Fibroblast of skin of left biceps (primary cell): ENCODE data around the gene FAM110D.

ENCODE experiments used
- DNase-seq, 2 experiments: peaks; one replicate each; pipeline ENCODE4 v3.0.0-alpha.2; 2013; ENCODE audit warnings: low read depth in 2 of 2

Gene FAM110D

DNA sequence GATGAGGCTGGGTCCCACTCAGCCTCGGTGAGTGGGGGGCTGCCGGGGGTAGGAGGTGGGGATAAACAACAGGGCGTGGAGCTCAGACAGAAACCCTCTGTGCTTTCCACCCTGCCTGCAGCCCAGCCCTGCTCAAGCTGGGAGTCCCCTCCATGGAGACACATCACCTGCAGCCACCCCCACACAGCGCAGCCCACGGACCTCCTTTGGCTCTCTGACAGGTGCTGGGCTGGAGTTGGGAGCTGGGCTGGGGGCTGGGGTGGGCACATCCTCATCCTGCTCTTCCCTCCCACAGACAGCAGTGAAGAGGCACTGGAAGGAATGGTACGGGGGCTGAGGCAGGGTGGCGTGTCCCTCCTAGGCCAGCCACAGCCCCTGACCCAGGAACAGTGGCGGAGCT, 29.6 kb downstream of the FAM110D start:
- no peak for DNase-seq

- DNase-seq, result no peak
These were observed 30.5 kb downstream of the FAM110D start for GRCh38 chr1:26189331-26189730.

DNA sequence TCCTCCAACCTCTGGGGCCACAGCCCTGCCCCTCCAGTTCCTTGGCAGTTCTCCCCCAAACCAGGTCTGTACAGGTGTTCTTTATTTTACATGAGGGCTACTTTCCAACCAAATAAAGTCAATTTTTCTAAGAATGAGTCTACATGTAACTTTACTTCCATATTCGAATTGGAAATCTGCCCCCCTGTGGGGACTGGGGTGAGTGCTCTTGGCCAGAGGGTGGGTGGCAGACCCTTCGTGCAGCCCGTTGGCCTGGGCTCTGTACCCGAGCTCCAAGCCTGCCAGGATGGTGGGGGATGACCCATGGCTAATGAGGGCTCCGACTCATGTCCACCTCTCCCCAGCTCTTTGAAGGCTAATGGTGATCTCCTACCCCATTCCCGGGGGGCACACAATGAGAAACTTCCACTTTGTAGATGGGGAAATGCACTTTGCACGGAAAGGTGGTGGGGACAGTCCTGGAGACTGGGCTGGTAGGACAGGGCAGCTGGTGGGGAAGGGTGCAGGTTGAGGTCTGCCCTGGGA, 30.9 kb downstream of the FAM110D start:
- no peak for DNase-seq

DNA sequence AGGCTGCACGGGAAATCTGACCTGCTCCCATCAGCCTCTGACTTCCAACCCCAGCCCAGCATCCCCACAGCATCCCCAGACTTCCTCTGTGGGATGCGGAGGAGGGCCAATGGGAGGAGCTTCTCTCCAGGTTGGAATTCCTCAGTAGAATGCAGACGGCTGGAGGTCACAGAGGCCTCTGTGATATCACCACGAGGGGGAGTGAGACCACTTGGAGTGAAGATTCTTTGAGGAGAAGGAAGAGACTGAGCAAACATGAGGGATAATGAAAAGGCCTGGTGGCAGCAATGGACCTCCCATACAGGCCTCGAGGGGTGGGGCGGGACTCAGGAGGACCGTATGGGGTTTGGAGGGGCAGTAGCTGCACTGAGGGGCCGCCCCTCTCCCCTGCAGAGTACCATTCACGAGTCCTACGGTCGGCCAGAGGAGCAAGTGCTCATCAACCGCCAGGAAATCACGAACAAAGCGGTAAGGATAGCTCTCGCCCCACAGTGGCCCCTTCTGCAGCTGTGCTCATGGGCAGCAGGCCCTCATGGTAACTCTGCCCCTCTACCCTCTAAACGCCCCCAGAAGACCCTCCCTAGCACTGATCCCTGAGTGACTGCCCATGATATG, 31.6 kb downstream of the FAM110D start, which contains the start of gene CATSPER4:
Gene CATSPER4 (plus strand): TSS at position 230 of the 615 bp plus-strand sequence. CDS start 26 bp downstream, at position 256.
- DNase-seq, result no peak

GRCh38 chr1:26191739-26192138, 32.9 kb downstream of the FAM110D start:
- no peak for DNase-seq

GRCh38 chr1:26195805-26196204, 36.9 kb downstream of the FAM110D start:
- no peak for DNase-seq

GRCh38 chr1:26197301-26197700, 38.4 kb downstream of the FAM110D start:
- no peak for DNase-seq

DNA sequence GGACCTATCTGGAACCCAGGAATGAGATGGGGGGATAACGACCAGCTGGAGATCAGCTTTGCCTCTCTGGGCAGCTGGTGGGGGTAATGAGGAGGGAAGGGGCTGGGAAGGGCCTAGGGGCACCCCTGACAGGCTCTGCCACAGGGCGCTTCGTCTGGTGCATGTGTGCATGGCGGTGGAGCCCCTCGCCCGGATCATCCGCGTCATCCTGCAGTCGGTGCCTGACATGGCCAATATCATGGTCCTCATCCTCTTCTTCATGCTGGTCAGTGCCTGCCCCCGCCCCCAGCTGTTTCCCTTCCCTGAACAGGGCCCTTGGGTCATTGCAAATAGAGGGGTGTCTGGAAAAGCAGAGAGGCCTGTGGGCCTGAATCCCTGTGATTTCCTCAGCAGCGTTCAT, 38.9 kb downstream of the FAM110D start:
- DNase-seq, result no peak

GRCh38 chr1:26200413-26200812, 41.5 kb downstream of the FAM110D start:
- no peak for DNase-seq

DNA sequence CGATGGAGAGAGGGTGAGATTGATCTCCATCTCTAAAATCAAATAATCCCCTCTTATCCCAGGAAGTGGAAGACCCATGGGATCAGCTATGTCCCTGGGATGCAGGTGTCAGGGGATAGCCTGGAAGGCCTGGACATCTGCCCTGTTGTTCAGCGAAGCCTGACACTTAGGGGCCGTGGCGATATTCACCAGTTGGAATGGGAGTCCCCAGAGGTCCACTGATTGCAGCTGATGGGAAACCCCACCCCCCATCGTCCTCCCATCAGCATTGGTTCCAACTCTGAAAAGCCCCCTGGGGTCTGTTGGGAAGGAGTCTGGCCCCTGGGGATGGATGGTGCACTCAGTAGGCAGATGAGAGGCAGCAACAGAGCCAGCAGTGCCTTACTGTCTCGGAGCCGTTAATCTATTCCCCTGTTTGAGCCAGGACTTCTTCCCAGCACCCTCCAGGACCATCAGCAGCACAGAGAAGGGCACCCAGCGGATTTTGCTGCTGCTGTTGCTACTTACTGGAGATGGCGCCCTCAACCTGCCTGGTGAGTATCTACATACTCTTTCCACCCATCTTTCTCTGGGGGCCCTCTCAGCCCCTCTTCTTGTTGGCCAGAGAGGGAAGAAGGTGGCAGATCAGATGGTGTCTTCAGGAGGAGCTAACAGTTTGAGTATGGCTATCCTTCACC, 44.9 kb downstream of the FAM110D start:
- no peak for DNase-seq

DNA sequence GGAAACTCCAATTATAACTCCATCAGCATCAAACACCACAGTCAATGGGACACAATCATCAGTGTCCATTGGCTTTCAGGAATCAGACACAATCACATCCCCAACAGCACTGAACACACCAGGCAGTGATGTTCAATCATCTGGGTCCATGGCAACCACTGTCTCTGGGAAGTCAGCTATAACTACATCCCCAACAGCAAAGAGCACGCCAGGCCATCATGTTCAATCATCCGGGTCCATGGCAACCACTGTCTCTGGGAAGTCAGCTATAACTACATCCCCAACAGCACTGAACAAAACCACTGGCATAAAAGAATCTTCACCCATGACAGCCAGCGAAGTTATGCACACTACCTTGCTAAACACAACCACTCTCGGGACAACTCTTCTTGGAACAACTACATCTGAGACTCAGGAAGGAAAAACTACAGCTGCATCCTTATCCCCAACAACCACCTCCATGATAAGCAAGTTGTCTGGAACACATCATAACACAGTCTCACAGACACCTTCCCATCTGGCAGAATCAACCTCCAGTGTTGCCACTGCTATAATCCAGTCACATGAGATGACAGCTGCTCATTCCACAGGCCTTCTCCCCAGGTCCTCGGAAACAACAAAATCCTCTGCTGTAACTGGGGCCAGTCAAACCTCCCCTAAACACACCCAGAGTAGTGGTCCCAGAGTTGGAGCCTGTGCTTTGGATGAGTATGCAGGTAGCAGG, 51.4 kb downstream of the FAM110D start:
- no peak for DNase-seq

GRCh38 chr1:26212726-26213125, 53.8 kb downstream of the FAM110D start:
- no peak for DNase-seq

- no peak for DNase-seq
These were observed 54.5 kb downstream of the FAM110D start for GRCh38 chr1:26213335-26213905.
